HG03520 (cell line): ENCODE results near the gene APLF.
"Not testable (repeated sequence)": the region's sequence is repeated elsewhere in the genome, so short reads cannot be mapped to it uniquely, and the experiment has no call there.

ENCODE experiments used
- ATAC-seq: cut with Tn5 transposase; IDR thresholded peaks from one replicate; pipeline ENCODE4 v1.9.1; 2021; ENCODE audit warnings: mild to moderate bottlenecking, moderate library complexity; ENCODE audit not compliant: unreplicated experiment

The APLF gene

GRCh38 chr2:68475110-68475509, 7.7 kb downstream of the APLF start:
- no peak for ATAC-seq

- ATAC-seq: no peak
Measured at GRCh38 chr2:68475576-68475975, 8.2 kb downstream of the APLF start.

- no peak for ATAC-seq
Measured at GRCh38 chr2:68476454-68476853, 9.1 kb downstream of the APLF start.

- ATAC-seq: no peak
Measured at GRCh38 chr2:68478688-68479087, 11.3 kb downstream of the APLF start.

GRCh38 chr2:68482296-68482820, 15.0 kb downstream of the APLF start:
- ATAC-seq: no peak

GRCh38 chr2:68483011-68483410, 15.6 kb downstream of the APLF start:
- no peak for ATAC-seq

- no peak for ATAC-seq
Measured at GRCh38 chr2:68487773-68488355, 20.5 kb downstream of the APLF start.

GRCh38 chr2:68488605-68489004, 21.2 kb downstream of the APLF start:
- not testable (repeated sequence) for ATAC-seq

GRCh38 chr2:68489282-68489681, 21.9 kb downstream of the APLF start:
- no peak for ATAC-seq

- ATAC-seq: no peak
Measured at GRCh38 chr2:68491582-68491981, 24.2 kb downstream of the APLF start.

GRCh38 chr2:68499133-68499532, 31.7 kb downstream of the APLF start:
- ATAC-seq: no peak

- ATAC-seq: no peak
Measured at GRCh38 chr2:68500649-68501048, 33.3 kb downstream of the APLF start.

- ATAC-seq: no peak
Measured at GRCh38 chr2:68501768-68502167, 34.4 kb downstream of the APLF start.

- no peak for ATAC-seq
Measured at GRCh38 chr2:68505603-68506159, 38.3 kb downstream of the APLF start.

GRCh38 chr2:68506170-68506569, 38.8 kb downstream of the APLF start:
- no peak for ATAC-seq

- ATAC-seq: no peak
Measured at GRCh38 chr2:68512326-68512725, 44.9 kb downstream of the APLF start.

GRCh38 chr2:68512966-68513365, 45.6 kb downstream of the APLF start:
- no peak for ATAC-seq

GRCh38 chr2:68514316-68514929, 47.0 kb downstream of the APLF start:
- ATAC-seq: no peak

GRCh38 chr2:68516051-68516955, 48.9 kb downstream of the APLF start:
- ATAC-seq: no peak

- ATAC-seq: no peak
Measured at GRCh38 chr2:68519236-68519635, 51.9 kb downstream of the APLF start.

- no peak for ATAC-seq
Measured at GRCh38 chr2:68521037-68521436, 53.7 kb downstream of the APLF start.
